Mononuclear cell (primary cell): ENCODE data around the gene RCOR3. TPM values are rescaled to one million over a fixed set of nuclear protein-coding genes. Genes with fewer than 3 reads are reported as not detected.
A peak's percentile ranks its signal among the peaks of the same experiment; 100 is the strongest.
"Not testable (repeated sequence)": the region's sequence is repeated elsewhere in the genome, so short reads cannot be mapped to it uniquely, and the experiment has no call there.

Experiments used
- H3K27me3 ChIP-seq: 2 replicates; pipeline ENCODE4 v1.6.0; 2011; ENCODE audit warnings: low read length, control low read depth; ENCODE audit not compliant: insufficient read depth
- H3K4me1 ChIP-seq: 2 replicates; pipeline ENCODE4 v1.5.1; 2011; ENCODE audit warnings: mild to moderate bottlenecking, low read length, control low read depth; ENCODE audit not compliant: insufficient read depth
- H3K4me3 ChIP-seq: 2 replicates; pipeline ENCODE4 v1.5.1; 2011; ENCODE audit warnings: mild to moderate bottlenecking, low read length, moderate library complexity
- H3K9me3 ChIP-seq: 2 replicates; pipeline ENCODE4 v1.5.1; 2011; ENCODE audit warnings: low read depth, mild to moderate bottlenecking, control low read depth, low read length
- total RNA-seq: library from RNA; depleted of rRNA; stranded (reverse); fragments of >200 nt; gene quantifications from one replicate; pipeline ENCODE4 v1.2.3, GENCODE V29; 2012

The RCOR3 gene
- total RNA-seq, 1 donor, result 53.4 TPM

GRCh38 chr1:211243639-211244038 lies 15.5 kb upstream of the RCOR3 start:
- not testable (repeated sequence) for H3K9me3 ChIP-seq, H3K27me3 ChIP-seq, H3K4me3 ChIP-seq, H3K4me1 ChIP-seq

GRCh38 chr1:211246583-211246982 lies 12.6 kb upstream of the RCOR3 start:
- H3K4me3 ChIP-seq, H3K27me3 ChIP-seq, H3K9me3 ChIP-seq, H3K4me1 ChIP-seq: not testable (repeated sequence)

- Histone ChIP-seq H3K27me3 (no peaks in the 10 kb centered on the region), H3K9me3 (no peaks in the 10 kb centered on the region), H3K4me3 (no peak overlapping the region), H3K4me1 (no peaks in the 10 kb centered on the region)
These were observed 11.2 kb upstream of the RCOR3 start for GRCh38 chr1:211247921-211248320.

GRCh38 chr1:211249611-211250010 lies 9.6 kb upstream of the RCOR3 start:
- not testable (repeated sequence) for H3K27me3 ChIP-seq, H3K4me3 ChIP-seq, H3K4me1 ChIP-seq, H3K9me3 ChIP-seq

- Histone ChIP-seq H3K4me3 (peak overlapping the region; percentile 73), H3K4me1 (peaks cover 15% of the 10 kb centered on the region), H3K27me3 (no peaks in the 10 kb centered on the region), H3K9me3 (no peaks in the 10 kb centered on the region)
These were observed 1.3 kb upstream of the RCOR3 start for GRCh38 chr1:211257826-211258225.

GRCh38 chr1:211258310-211258755 lies 833 bp upstream of the RCOR3 start:
- no peaks in the 10 kb centered on the region for H3K27me3 ChIP-seq
- H3K9me3 ChIP-seq, result no peaks in the 10 kb centered on the region
- H3K4me1 ChIP-seq, result peaks cover 15% of the 10 kb centered on the region
- H3K4me3 ChIP-seq, result peak overlapping the region; percentile 73

GRCh38 chr1:211259638-211260126 lies 516 bp downstream of the RCOR3 start:
- Histone ChIP-seq H3K4me3 (peak overlapping the region; percentile 78), H3K9me3 (no peaks in the 10 kb centered on the region), H3K27me3 (no peaks in the 10 kb centered on the region), H3K4me1 (peaks cover 15% of the 10 kb centered on the region)

- peak overlapping the region; percentile 78 for H3K4me3 ChIP-seq
These were observed 1.3 kb downstream of the RCOR3 start for GRCh38 chr1:211260141-211261107.

GRCh38 chr1:211261229-211261628 lies 2.1 kb downstream of the RCOR3 start:
- no peaks in the 10 kb centered on the region for H3K27me3 ChIP-seq
- H3K4me1 ChIP-seq, result peaks cover 15% of the 10 kb centered on the region
- H3K9me3 ChIP-seq, result no peaks in the 10 kb centered on the region
- peak overlapping the region; percentile 78 for H3K4me3 ChIP-seq

More at GRCh38 chr1:211260141-211261107, 1.3 kb downstream of the RCOR3 start:
- Histone ChIP-seq H3K9me3 (no peaks in the 10 kb centered on the region), H3K27me3 (no peaks in the 10 kb centered on the region), H3K4me1 (peaks cover 15% of the 10 kb centered on the region)

- H3K27me3 ChIP-seq, H3K4me3 ChIP-seq, H3K9me3 ChIP-seq: not testable (repeated sequence)
- H3K4me1 ChIP-seq, result peaks cover 12% of the 10 kb centered on the region
These were observed 3.9 kb downstream of the RCOR3 start for GRCh38 chr1:211263022-211263421.

GRCh38 chr1:211267204-211267857 lies 8.2 kb downstream of the RCOR3 start:
- H3K4me3 ChIP-seq, result no peak overlapping the region
- H3K27me3 ChIP-seq, result no peaks in the 10 kb centered on the region
- H3K4me1 ChIP-seq, result no peaks in the 10 kb centered on the region
- H3K9me3 ChIP-seq, result no peaks in the 10 kb centered on the region

- H3K27me3 ChIP-seq, result no peaks in the 10 kb centered on the region
- no peaks in the 10 kb centered on the region for H3K9me3 ChIP-seq
- no peaks in the 10 kb centered on the region for H3K4me1 ChIP-seq
- H3K4me3 ChIP-seq, result no peak overlapping the region
These were observed 20.2 kb downstream of the RCOR3 start for GRCh38 chr1:211279340-211279739.

- Histone ChIP-seq H3K4me1 (no peaks in the 10 kb centered on the region), H3K4me3 (no peak overlapping the region), H3K27me3 (no peaks in the 10 kb centered on the region), H3K9me3 (no peaks in the 10 kb centered on the region)
These were observed 21.7 kb downstream of the RCOR3 start for GRCh38 chr1:211280910-211281309.

- H3K27me3 ChIP-seq, result no peaks in the 10 kb centered on the region
- no peaks in the 10 kb centered on the region for H3K4me1 ChIP-seq
- H3K4me3 ChIP-seq, result no peak overlapping the region
- H3K9me3 ChIP-seq, result no peaks in the 10 kb centered on the region
These were observed 22.3 kb downstream of the RCOR3 start for GRCh38 chr1:211281320-211282022.

GRCh38 chr1:211282023-211282373 lies 22.8 kb downstream of the RCOR3 start:
- no peaks in the 10 kb centered on the region for H3K4me1 ChIP-seq
- H3K9me3 ChIP-seq, result no peaks in the 10 kb centered on the region
- H3K27me3 ChIP-seq, result no peaks in the 10 kb centered on the region
- H3K4me3 ChIP-seq, result no peak overlapping the region
